Measurements from ENCODE around the gene RNPS1.

Gene RNPS1

GRCh38 chr16:2237102-2237482, 30.8 kb downstream of the RNPS1 start:
- TF ChIP-seq, protein P1, sequence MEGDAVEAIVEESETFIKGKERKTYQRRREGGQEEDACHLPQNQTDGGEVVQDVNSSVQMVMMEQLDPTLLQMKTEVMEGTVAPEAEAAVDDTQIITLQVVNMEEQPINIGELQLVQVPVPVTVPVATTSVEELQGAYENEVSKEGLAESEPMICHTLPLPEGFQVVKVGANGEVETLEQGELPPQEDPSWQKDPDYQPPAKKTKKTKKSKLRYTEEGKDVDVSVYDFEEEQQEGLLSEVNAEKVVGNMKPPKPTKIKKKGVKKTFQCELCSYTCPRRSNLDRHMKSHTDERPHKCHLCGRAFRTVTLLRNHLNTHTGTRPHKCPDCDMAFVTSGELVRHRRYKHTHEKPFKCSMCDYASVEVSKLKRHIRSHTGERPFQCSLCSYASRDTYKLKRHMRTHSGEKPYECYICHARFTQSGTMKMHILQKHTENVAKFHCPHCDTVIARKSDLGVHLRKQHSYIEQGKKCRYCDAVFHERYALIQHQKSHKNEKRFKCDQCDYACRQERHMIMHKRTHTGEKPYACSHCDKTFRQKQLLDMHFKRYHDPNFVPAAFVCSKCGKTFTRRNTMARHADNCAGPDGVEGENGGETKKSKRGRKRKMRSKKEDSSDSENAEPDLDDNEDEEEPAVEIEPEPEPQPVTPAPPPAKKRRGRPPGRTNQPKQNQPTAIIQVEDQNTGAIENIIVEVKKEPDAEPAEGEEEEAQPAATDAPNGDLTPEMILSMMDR (IDR thresholded peaks at IDR 0.05; ENCODE audit: borderline replicate concordance, insufficient read depth, low read depth, low read length), result no peak
- H3K4me3 ChIP-seq (ENCODE audit: low read depth, low read length), result no peak overlapping the region

DNA sequence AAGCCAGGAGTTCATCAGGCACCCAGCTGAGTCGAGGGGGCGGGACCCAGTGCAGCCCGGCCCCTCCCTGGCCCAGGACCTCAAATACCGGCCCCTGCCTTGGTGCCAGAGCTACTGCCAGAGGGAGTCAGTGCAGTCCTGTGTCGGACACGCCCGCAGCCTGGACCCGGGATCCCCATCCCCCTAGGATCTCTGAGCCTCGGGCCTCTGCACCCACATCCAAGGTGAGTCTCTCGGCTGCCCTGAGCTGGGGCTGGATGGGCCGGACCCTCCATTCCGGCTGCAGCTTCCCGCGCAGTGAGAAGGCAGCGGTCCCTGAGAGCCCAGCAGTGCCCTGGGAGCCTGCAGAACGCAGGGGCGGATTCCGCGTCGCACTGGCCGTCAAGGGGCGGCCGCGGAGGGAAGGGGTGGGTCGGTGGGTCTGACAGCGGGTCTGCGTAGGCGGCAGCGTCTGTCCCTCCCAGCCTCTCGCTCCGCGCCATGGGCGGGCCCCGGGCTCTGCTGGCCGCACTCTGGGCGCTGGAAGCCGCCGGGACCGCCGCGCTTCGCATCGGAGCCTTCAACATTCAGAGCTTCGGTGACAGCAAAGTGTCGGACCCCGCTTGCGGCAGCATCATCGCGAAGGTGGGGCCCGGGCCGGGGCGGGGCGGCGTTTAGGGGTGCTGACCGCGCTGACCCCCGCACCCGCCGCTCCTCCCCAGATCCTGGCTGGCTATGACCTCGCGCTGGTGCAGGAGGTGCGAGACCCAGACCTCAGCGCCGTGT, 31.4 kb downstream of the RNPS1 start, which contains the start of gene DNASE1L2:
Gene DNASE1L2 (plus strand): TSS at position 108 of the 765 bp plus-strand sequence. CDS start 373 bp downstream, at position 481.
- H3K4me3 ChIP-seq (ENCODE audit: low read depth, low read length), result no peak within 1 kb of the TSS
- TF ChIP-seq, protein P1 (IDR thresholded peaks at IDR 0.05; ENCODE audit: borderline replicate concordance, insufficient read depth, low read depth, low read length), result no peak

DNA sequence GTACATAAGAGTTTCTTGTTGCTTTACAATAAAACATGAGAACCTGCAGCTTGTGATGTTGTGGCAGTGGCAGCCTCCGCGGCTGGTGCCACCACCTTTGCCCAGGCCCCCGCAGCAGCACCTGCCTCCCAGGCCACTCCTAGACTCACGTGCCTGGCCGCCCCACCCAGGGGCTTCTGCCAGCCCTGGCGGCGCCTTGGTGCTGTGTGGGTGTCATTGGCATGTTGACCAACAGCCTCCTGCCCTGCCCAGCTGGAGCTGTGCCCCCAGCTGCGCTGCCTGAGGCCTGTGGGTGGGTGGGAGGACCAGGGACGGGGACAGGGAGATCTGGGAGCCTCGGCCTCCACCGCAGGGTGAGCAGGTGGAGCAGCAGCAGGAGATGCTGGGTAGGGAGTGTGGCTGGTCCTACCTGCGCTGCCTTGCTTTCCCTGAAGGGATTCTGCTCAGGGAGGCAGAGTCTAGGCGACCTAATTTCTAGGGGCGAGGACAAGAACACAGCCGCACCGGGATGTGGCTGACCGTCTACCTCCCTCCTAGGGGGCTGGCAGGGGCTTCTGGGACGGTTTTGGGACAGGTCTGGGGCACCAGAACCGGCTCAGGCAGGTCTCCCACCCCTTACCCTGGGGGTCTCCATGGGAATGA, 32.1 kb downstream of the RNPS1 start:
- no peak overlapping the region for H3K4me3 ChIP-seq (ENCODE audit: low read depth, low read length)
- TF ChIP-seq, protein P1 (IDR thresholded peaks at IDR 0.05; ENCODE audit: borderline replicate concordance, insufficient read depth, low read depth, low read length), result no peak

DNA sequence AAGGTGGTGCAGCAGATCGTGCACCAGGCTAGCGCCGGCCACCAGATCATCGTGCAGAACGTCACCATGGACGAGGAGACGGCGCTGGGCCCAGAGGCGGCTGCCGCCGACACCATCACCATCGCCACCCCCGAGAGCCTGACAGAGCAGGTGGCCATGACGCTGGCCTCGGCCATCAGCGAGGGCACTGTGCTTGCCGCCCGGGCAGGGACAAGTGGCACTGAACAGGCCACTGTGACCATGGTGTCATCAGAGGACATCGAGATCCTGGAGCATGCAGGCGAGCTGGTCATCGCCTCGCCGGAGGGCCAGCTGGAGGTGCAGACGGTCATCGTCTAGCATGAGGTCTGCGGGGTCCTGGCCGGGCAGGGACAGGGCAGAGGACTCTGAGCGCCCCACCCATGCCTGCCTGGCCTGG, 32.7 kb downstream of the RNPS1 start:
- TF ChIP-seq, protein P1 (IDR thresholded peaks at IDR 0.05; ENCODE audit: borderline replicate concordance, insufficient read depth, low read depth, low read length), result no peak
- no peak overlapping the region for H3K4me3 ChIP-seq (ENCODE audit: low read depth, low read length)

DNA sequence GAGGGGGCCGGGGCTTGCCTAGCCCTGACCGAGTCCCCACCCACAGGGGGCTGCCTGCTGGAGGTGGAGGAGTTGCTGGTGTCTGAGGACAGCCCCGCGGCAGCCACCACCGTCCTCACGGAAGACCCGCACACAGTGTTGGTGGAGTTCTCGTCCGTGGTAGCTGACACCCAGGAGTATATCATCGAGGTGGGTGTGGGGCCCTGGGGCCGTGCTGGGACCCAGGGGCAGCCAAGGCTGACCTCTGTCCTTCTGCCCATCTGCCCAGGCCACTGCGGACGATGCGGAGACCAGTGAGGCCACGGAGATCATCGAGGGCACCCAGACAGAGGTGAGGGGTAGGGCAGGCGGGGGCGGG, 33.1 kb downstream of the RNPS1 start:
- TF ChIP-seq, protein P1 (IDR thresholded peaks at IDR 0.05; ENCODE audit: borderline replicate concordance, insufficient read depth, low read depth, low read length), result no peak
- H3K4me3 ChIP-seq (ENCODE audit: low read depth, low read length), result no peak overlapping the region

DNA sequence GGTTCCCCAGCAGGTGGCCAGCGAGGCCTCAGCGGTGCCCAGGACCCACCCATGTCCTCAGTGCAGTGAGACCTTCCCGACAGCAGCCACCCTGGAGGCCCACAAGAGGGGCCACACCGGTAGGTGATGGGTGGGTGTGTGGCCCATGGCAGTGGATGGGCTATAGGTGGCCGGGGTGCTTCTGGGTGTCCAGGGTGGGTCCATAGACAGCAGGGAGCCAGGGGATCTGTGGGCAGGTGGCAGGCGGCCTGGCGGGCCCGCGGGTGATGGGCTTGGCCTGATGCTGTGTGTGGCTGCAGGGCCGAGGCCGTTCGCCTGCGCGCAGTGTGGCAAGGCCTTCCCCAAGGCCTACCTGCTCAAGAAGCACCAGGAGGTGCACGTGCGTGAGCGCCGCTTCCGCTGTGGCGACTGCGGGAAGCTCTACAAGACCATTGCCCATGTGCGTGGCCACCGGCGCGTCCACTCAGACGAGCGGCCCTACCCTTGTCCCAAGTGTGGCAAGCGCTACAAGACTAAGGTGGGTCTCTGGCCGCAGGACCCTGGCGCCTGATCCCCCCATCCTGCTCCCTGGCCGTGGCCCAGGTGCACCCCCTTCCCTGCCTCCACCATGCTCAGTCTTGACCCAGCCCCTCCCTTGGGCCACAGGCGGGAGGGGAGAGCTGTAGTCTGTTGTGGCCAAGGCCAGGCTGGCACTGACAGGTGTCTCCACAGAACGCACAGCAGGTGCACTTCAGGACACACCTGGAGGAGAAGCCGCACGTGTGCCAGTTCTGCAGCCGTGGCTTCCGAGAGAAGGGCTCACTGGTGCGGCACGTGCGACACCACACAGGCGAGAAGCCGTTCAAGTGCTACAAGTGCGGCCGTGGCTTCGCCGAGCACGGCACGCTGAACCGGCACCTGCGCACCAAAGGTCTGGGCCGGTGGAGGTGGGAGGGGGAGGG, 33.8 kb downstream of the RNPS1 start:
- TF ChIP-seq, protein P1 (IDR thresholded peaks at IDR 0.05; ENCODE audit: borderline replicate concordance, insufficient read depth, low read depth, low read length), result no peak
- no peak overlapping the region for H3K4me3 ChIP-seq (ENCODE audit: low read depth, low read length)
